Stomach (tissue), 4 donors: ENCODE results near the gene MIR17HG.

Source experiments
- EP300 ChIP-seq: sonication (generic); formaldehyde crosslinking; IDR thresholded peaks from one replicate; pipeline ENCODE4 v1.6.1; 2017; ENCODE audit warnings: antibody characterized with exemption
- POLR2A ChIP-seq, 4 donors: fragments of 450-650 bp; IDR thresholded peaks; one replicate each; pipeline ENCODE4 v1.6.1; 2016; ENCODE audit warnings: antibody characterized with exemption in 4 of 4, control low read depth in 2 of 4, mild to moderate bottlenecking in 1 of 4, moderate library complexity in 1 of 4
- POLR2AphosphoS5 ChIP-seq, 3 donors: sonication (generic); formaldehyde crosslinking; IDR thresholded peaks; one replicate each; pipeline ENCODE4 v1.6.1; 2016; ENCODE audit warnings: antibody characterized with exemption in 3 of 3
- TF ChIP-seq, protein P1 (sequence below), 7 experiments: fragments of 450-650 bp in 4 of 7; fragments of 200-600 bp in 3 of 7; sonication (generic) in 3 of 7; IDR thresholded peaks; one replicate each; pipeline ENCODE4 v1.5.1; 2016 to 2019; ENCODE audit warnings: antibody characterized with exemption in 7 of 7, control low read depth in 2 of 7, mild to moderate bottlenecking in 1 of 7

GRCh38 chr13:91351980-91352379 lies 4.5 kb downstream of the MIR17HG start:
- no peak for TF ChIP-seq EP300
- no peak for TF ChIP-seq POLR2A (IDR thresholded peaks at IDR 0.05)
- TF ChIP-seq, protein P1, sequence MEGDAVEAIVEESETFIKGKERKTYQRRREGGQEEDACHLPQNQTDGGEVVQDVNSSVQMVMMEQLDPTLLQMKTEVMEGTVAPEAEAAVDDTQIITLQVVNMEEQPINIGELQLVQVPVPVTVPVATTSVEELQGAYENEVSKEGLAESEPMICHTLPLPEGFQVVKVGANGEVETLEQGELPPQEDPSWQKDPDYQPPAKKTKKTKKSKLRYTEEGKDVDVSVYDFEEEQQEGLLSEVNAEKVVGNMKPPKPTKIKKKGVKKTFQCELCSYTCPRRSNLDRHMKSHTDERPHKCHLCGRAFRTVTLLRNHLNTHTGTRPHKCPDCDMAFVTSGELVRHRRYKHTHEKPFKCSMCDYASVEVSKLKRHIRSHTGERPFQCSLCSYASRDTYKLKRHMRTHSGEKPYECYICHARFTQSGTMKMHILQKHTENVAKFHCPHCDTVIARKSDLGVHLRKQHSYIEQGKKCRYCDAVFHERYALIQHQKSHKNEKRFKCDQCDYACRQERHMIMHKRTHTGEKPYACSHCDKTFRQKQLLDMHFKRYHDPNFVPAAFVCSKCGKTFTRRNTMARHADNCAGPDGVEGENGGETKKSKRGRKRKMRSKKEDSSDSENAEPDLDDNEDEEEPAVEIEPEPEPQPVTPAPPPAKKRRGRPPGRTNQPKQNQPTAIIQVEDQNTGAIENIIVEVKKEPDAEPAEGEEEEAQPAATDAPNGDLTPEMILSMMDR (IDR thresholded peaks at IDR 0.05), result no peak
- TF ChIP-seq POLR2AphosphoS5 (IDR thresholded peaks at IDR 0.05), result no peak
